K562 (cell line): ENCODE results near the gene UGT1A9. TPM values are rescaled to one million over a fixed set of nuclear protein-coding genes. Genes with fewer than 3 reads are reported as not detected.
A peak's percentile ranks its signal among the peaks of the same experiment; 100 is the strongest.

Experiments
- ATF1 ChIP-seq, 2 experiments: fragments of 450-650 bp in 1 of 2; IDR thresholded peaks; 2 replicates each; pipeline ENCODE4 v1.6.1; 2016; ENCODE audit warnings: missing compliant biosample characterization in 1 of 2, missing genetic modification characterization in 1 of 2
- BCOR ChIP-seq: fragments of 450-650 bp; IDR thresholded peaks from 2 replicates; pipeline ENCODE4 v1.6.1; 2016
- CREB1 ChIP-seq, 2 experiments: sonication (generic) in 1 of 2; formaldehyde crosslinking in 1 of 2; IDR thresholded peaks; 2 replicates each; pipeline versions ENCODE4 v1.6.1 to v1.8.0; 2012 to 2022; ENCODE audit warnings: inconsistent platforms in 1 of 2, mild to moderate bottlenecking in 1 of 2, missing genetic modification reagents in 1 of 2, moderate library complexity in 1 of 2
- DDX20 ChIP-seq: fragments of 450-650 bp; IDR thresholded peaks from 2 replicates; pipeline ENCODE4 v1.6.1; 2016; ENCODE audit warnings: missing genetic modification characterization, low read depth, mild to moderate bottlenecking, missing compliant biosample characterization, moderate library complexity
- FOXK2 ChIP-seq, 2 experiments: fragments of 450-650 bp; IDR thresholded peaks in 1 of 2; conservative IDR thresholded peaks in 1 of 2; 2 replicates each; pipeline ENCODE4 v1.6.1; 2016; ENCODE audit warnings: low read depth in 2 of 2, mild to moderate bottlenecking in 1 of 2
- L3MBTL2 ChIP-seq: fragments of 450-650 bp; IDR thresholded peaks from 2 replicates; pipeline ENCODE4 v1.6.1; 2016; ENCODE audit warnings: mild to moderate bottlenecking, moderate library complexity
- MGA ChIP-seq: fragments of 450-650 bp; IDR thresholded peaks from 2 replicates; pipeline ENCODE4 v1.6.1; 2016; ENCODE audit warnings: mild to moderate bottlenecking, moderate library complexity
- SMAD2 ChIP-seq: fragments of 150-350 bp; IDR thresholded peaks from 2 replicates; pipeline ENCODE4 v1.6.1; 2014; ENCODE audit warnings: low read depth, mild to moderate bottlenecking, low read length
- polyA plus RNA-seq, 8 experiments: library from polyadenylated mRNA; depleted of rRNA in 4 of 8; stranded (reverse) in 5 of 8; unstranded in 3 of 8; fragments of >200 nt; fragmentation: Nextera tagmentation in 2 of 8; fragmentation: Illumina TruSeq in 1 of 8; extraction: Ambion mirVana in 2 of 8; extraction: Trizol in 1 of 8; gene quantifications; 2 replicates each; pipeline versions ENCODE4 v1.2.1 to v1.2.3, GENCODE V29; 2011 to 2014; ENCODE audit warnings: inconsistent platforms in 1 of 8, missing spikeins in 1 of 8
- total RNA-seq, 7 experiments: library from RNA; depleted of rRNA in 6 of 7; stranded (reverse); fragments of >200 nt in 6 of 7; fragmentation: Illumina TruSeq in 2 of 7; extraction: Trizol in 2 of 7; gene quantifications; 2 replicates each; pipeline versions ENCODE4 v1.2.1 to v1.2.3, GENCODE V29; 2011 to 2021; ENCODE audit warnings: low replicate concordance in 1 of 7

Gene UGT1A9
- total and polyA plus RNA-seq, 9 of the 15 experiments (the other 6 are each of a cell fraction or from before 2014, with no cell fraction given): 0.09 TPM; not detected in 8

DNA sequence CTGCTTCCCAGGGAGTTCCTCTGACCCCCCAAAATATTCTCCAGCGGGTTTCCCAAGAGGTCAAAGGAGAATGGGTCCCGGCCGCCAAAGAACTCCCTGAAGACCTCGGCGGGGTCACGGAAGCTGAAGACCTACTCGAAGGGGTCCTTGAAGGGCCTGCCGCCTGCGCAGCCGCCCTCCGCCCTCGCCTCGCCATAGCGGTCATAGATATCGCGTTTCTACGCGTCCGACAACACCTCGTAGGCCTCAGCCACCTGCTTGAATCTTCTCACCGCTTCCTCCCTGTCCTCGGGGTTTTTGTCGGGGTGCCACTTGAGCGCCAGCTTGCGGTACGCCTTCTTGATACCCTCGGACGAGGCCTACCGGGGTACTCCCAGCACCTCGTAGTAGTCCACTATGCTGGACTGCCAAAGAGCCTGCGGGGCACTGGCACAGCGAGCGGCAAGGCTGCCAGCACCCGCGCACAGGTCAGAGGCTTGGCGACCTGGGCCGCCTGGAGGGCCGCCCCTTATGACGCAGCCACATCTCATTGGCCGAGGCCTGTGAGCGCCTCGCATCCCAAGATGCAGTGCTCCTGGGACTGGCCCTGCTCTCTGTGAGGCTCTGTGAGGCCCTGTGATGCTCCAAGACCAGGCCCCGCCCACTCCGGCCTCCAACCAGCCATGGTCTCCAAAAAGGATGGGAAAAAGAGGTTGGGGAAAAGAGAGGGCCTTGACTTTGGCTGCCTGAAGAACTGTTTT lies 83.3 kb downstream of the UGT1A9 start (continued):
- peak; percentile 35; the same call in 1 of the 2 replicates for TF ChIP-seq MGA
- TF ChIP-seq SMAD2: no peak
- no peak for TF ChIP-seq FOXK2 (conservative IDR thresholded peaks at IDR 0.05 in 1 of 2, IDR thresholded peaks at IDR 0.05 in 1 of 2; ENCODE audit: low read depth in 2 of 2)
- TF ChIP-seq L3MBTL2: peak; percentile 35; the same call in 1 of the 2 replicates
- no peak for TF ChIP-seq ATF1 (CRISPR knock-in tag; IDR thresholded peaks at IDR 0.05)
- peak; percentile 44; the same call in 1 of the 2 replicates for TF ChIP-seq ATF1 (tag; IDR thresholded peaks at IDR 0.05)
- no peak for TF ChIP-seq BCOR
- TF ChIP-seq CREB1 (IDR thresholded peaks at IDR 0.05): no peak
- peak; percentile 36; the same call in 1 of the 2 replicates for TF ChIP-seq CREB1 (CRISPR knock-in tag; IDR thresholded peaks at IDR 0.05)
- TF ChIP-seq DDX20: no peak
